Right lung (tissue), 5 donors: Measurements from ENCODE around the gene CERK. TPM values are rescaled to one million over a fixed set of nuclear protein-coding genes. Genes with fewer than 3 reads are reported as not detected.

ENCODE experiments used
- DNase-seq, 2 donors: peaks; one replicate each; pipeline ENCODE4 v3.0.0-alpha.2; 2013
- polyA plus RNA-seq, 5 donors: library from polyadenylated mRNA; unstranded; fragments of 120-200 nt; gene quantifications; one replicate each; pipeline versions ENCODE4 v1.2.1 to v1.2.3, GENCODE V29; 2013; ENCODE audit warnings: inconsistent platforms in 1 of 5, low replicate concordance in 1 of 5; ENCODE audit not compliant: insufficient read length in 5 of 5, insufficient read depth in 1 of 5

CERK gene
- polyA plus RNA-seq, 5 donors, result 37.3 to 41.6 (median 40.1) TPM

DNA sequence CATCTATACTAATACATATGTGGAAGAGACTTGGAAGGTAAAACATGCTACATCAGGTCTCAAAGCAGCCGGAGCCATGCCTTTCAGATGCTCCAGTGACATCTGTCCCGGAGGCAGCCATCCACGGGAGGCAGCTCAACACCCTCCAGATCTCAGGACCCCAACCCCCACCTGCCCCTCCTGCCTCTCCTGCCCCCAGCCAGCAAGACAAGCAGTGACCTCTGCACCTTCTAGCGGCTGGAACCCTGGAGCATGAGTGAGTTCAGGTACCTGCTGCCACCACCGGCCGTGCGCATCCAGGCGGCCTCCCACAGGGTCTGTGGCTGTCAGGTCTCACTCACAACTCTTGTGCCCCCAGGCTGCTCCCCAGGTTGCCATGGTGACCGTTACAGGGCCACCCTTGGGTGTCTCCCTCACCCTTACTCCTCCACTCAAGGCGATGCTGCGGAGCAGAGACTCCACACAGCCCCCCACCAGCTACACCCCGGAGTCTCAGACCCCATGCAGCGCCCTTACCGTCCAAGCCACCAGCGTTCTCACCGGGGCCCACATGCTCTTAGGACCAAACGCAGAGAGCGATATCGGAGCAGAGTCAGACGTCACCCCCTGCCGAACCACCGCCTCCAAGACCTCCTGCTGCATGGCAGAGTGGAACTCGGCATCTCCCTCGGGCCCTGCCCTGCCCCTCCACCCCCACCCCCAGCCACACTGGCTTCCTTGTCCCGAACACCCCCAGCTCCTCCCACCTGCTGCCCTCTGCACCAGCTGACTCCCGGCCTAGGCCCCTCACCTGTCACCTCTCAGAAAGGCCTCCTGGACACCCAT is 34.7 kb downstream of the CERK start:
- DNase-seq, result no peak

GRCh38 chr22:46701262-46701661 is 36.8 kb downstream of the CERK start:
- no peak for DNase-seq

GRCh38 chr22:46699091-46699490 is 39.0 kb downstream of the CERK start:
- no peak for DNase-seq

DNA sequence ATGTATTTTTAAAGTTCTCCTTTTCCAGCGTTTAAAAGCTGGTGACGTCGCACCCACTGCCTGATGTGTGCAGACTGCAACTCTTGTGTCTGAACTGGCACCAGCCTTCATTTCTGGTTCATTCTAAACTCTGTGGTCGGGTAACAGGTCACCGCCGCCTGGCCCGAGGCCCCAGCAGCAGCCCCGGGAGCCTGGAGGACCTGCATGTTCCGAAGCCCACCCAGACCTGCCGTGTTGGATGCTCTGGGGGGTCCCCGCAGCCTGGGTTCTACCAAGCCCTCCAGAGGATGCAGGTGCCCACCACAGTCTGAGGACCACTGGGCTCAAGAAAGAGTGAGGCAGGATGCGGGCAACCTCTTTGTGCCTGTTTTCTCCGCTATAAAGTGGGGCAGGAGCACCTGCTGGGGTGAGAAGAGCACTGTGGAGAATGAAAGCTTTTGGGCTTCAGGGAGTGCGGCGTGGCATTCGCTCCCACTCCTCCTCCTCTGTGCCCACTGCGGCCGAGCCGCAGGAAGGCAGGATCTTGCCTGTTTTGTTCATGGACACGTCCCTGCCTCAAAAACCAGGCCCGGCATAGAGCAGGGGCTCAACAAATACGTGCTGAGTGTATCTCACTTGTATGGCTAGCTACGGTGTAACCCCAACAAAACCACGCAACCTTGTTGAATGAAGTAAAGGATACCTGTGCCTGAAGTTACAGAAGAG is 40.1 kb downstream of the CERK start:
- no peak for DNase-seq

- DNase-seq, result no peak
Measured at GRCh38 chr22:46696614-46697013, 41.4 kb downstream of the CERK start.

DNA sequence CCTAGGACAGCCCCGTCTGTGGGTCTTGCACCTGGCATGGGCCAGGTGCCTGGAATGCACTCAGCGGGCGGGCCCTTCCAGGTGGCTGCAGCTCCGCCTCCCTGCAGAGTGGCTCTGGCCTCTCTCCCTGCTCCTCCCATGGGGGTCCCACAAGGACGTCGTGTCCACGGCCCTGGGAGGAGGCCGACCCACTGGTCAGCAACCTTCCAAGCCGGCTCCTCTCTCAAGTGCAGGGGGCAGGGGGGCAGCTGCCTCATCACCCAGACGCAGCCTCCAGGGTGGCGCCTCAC is 41.9 kb downstream of the CERK start:
- DNase-seq, result peak in 1 of 2 donors; percentile 34

- no peak for DNase-seq
Measured at GRCh38 chr22:46695346-46696228, 42.5 kb downstream of the CERK start.

- no peak for DNase-seq
Measured at GRCh38 chr22:46694416-46695170, 43.5 kb downstream of the CERK start.

GRCh38 chr22:46693634-46694415 is 44.2 kb downstream of the CERK start:
- DNase-seq, result no peak

DNA sequence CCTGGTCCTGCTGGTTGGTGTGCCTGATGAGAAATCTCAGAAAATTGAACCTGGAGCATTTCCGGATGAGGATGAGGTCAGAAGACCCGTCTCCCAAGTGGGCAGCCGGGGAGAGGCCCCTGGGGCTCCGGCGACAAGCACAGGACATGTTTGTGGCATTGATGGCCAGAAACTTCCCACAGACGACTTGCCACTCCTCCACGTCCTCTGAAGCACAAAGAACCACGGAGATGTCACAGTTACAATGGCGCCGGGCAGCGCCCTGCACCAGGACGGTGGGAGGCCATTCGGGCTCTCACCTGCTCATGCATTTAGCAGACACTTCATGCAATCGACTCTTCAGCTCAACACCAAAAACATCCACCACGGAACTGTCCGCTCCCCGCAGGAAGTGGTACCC is 46.5 kb downstream of the CERK start:
- DNase-seq, result no peak

GRCh38 chr22:46690146-46690545 is 47.9 kb downstream of the CERK start:
- no peak for DNase-seq

GRCh38 chr22:46688949-46689348 is 49.1 kb downstream of the CERK start:
- no peak for DNase-seq

DNA sequence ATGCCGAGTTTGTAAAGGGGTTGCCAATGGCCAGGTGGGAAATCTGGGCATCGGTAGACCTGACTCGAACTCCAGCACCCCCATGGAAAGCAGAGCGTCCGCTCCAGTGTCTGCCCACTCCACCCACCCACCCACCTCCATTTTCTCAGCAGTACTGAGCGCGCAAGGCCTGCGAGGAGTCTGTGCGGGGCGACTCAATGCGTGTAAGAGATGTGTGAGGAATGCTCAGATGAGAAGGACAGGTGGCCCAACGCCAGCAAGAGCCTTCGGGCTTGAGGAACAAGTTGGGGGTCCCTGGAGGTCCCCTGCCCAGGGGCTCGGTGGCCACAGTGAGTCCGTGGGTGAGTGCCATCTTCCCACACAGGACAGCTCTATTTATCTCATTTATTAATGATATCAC is 50.6 kb downstream of the CERK start:
- DNase-seq, result no peak

DNA sequence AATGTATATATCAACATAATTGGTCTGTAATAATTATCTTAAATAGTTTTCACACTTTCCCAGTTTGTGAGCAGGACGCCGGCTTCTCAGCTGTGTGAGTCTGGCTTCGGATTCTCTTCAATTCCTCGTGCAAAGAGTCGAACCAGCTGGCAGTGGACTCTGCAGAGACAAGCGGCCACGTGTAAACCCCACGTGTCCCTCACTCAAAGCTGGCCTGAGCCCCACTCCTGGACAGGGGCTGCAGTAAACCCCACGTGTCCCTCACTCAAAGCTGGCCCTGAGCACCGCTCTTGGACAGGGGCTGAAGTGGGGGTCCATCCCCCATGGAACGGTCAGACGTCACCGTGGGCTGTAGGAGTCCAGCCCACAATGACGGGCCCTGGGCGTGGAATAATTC is 51.0 kb downstream of the CERK start:
- no peak for DNase-seq

GRCh38 chr22:46686221-46687047 is 51.6 kb downstream of the CERK start:
- DNase-seq, result no peak

DNA sequence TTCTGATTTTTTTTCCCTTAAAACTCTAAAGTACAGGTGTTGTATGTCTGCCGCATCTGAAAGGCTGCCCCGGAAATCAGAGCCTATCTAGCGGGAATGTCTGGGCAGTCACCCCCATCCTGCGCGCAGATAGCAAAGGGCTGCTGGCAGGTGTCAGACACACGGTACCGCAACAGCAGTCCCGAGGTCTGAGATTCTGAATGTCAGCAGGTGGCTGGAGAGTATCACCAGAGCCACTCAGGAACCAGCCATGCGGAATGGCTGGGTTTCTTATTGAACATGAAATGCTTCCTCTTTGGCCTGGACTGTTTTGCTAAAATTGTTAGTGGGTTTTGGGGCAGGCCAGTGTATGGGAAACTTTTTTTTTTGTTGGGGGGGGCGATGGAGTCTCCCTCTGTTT is 53.3 kb downstream of the CERK start:
- DNase-seq, result no peak

DNA sequence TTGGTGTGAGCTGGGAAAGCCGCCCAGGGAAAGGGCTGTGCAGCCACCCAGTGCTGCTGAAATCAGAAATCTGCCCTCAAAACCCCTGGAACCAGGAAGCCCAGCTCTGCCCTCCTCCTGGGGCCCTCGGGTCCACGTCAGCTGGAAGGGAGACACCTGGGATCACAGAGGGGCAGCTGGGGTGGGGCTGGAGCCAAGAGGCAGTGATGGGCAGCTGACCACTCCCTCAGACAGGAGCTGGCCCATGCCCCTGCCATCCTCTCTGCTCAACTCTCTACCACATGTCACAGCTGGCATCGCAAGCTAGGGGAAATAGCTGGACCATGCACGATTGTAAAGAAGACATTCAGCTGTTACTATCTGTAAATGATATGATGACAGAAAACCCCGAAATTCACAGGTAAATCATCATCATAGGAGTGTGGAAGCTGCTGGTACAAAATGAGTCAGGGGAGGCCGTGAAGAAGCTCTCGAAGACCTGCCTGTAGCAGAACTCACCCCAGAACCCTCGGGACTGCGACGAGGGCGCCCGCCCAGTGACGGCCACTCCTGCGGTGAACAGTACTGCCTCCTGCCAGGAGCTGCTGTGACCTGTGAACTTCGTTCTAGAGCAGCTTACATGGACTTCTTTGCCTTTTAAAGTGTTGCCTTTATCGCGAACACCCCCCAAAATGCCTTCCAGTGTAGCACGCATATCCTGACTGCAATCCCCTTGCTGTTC is 55.9 kb downstream of the CERK start:
- no peak for DNase-seq

DNA sequence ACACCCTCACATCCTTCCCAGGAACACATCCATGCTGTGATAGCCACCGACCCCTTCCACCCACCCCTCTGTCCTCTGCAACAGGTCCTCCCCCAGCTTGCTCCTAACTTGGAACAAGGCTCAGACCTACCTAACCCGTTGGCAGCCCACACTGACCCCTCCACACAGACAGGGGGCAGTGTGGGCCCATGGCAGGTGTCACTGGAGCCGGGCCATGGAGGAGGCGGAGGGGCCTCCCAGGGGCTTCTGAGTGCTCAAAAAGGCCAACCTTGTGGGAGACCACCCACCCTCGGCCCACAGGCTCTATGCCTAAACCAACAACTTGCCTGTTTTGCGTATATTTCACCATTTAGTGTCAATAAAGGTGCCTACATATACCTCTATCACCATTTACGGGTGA is 57.0 kb downstream of the CERK start:
- no peak for DNase-seq

GRCh38 chr22:46679706-46680269 is 58.3 kb downstream of the CERK start:
- DNase-seq, result no peak
